Mesenteric fat pad (tissue), 1 donor: ENCODE data around the gene VPS26A. TPM values are rescaled to one million over a fixed set of nuclear protein-coding genes. Genes with fewer than 3 reads are reported as not detected.

Experiments
- DNase-seq: peaks from one replicate; pipeline ENCODE4 v3.0.0-alpha.2; 2020; ENCODE audit warnings: low spot score
- long read RNA-seq: library from polyadenylated mRNA; unstranded; transcript quantifications from one replicate; pipeline ENCODE4 v2.0.0, GENCODE V29; 2020
- total RNA-seq: library from RNA; stranded (reverse); fragmentation: NEBNext Ultra II Directional; extraction: Animal tissue kit (Norgen Biotek cat#: 25700); gene quantifications from one replicate; pipeline ENCODE4 v1.2.1, GENCODE V29; 2021
- donor health status: DM: yes; HTN: yes; CAD: no.

Gene VPS26A
- total RNA-seq, result 63.0 TPM
- long read RNA-seq, transcript VPS26A-201 (9 exons, 2,697 nt), result major isoform, 158 of 184 reads
- long read RNA-seq, partial matches to known transcripts, result 7 of 184 reads
- long read RNA-seq, other reads (novel, unspliced or antisense), result 15 of 184 reads

GRCh38 chr10:69123747-69124562 lies at the start of gene VPS26A:
TSS of gene VPS26A (plus strand) at chr10:69124178. CDS start at chr10:69124278, 100 bp downstream.
- DNase-seq, result peak; percentile 100

GRCh38 chr10:69074532-69074931 lies 49.4 kb upstream of the VPS26A start:
- no peak for DNase-seq

- DNase-seq, result no peak
Measured at GRCh38 chr10:69075431-69075830, 48.5 kb upstream of the VPS26A start.

- DNase-seq, result no peak
Measured at GRCh38 chr10:69078311-69078710, 45.7 kb upstream of the VPS26A start.

- no peak for DNase-seq
Measured at GRCh38 chr10:69080226-69080625, 43.8 kb upstream of the VPS26A start.

GRCh38 chr10:69086001-69086509 lies 37.9 kb upstream of the VPS26A start:
- no peak for DNase-seq

- DNase-seq, result no peak
Measured at GRCh38 chr10:69087590-69088470, 36.1 kb upstream of the VPS26A start, which contains the start of gene SRGN. TSS of gene SRGN (plus strand) at chr10:69088103. CDS start at chr10:69088158, 55 bp downstream.

- no peak for DNase-seq
Measured at GRCh38 chr10:69088471-69088769, 35.6 kb upstream of the VPS26A start.

GRCh38 chr10:69088801-69089501 lies 35.0 kb upstream of the VPS26A start:
- no peak for DNase-seq

GRCh38 chr10:69089638-69090599 lies 34.1 kb upstream of the VPS26A start:
- no peak for DNase-seq

- no peak for DNase-seq
Measured at GRCh38 chr10:69090685-69091084, 33.3 kb upstream of the VPS26A start.

- DNase-seq, result no peak
Measured at GRCh38 chr10:69091143-69091651, 32.8 kb upstream of the VPS26A start.

- DNase-seq, result no peak
Measured at GRCh38 chr10:69092959-69093850, 30.8 kb upstream of the VPS26A start.

GRCh38 chr10:69093933-69094332 lies 30.0 kb upstream of the VPS26A start:
- no peak for DNase-seq

- no peak for DNase-seq
Measured at GRCh38 chr10:69096045-69096444, 27.9 kb upstream of the VPS26A start.

- no peak for DNase-seq
Measured at GRCh38 chr10:69097729-69098128, 26.2 kb upstream of the VPS26A start.

- DNase-seq, result no peak
Measured at GRCh38 chr10:69100136-69100872, 23.7 kb upstream of the VPS26A start.
